ENCODE measurements around the gene TMEM175. TPM values are rescaled to one million over a fixed set of nuclear protein-coding genes. Genes with fewer than 3 reads are reported as not detected.
A peak's percentile ranks its signal among the peaks of the same experiment; 100 is the strongest.

Gene TMEM175
- total and polyA plus RNA-seq, 2 of the 13 experiments (the other 11 are each of a cell fraction or from before 2014, with no cell fraction given): 5.1 to 9.9 TPM

DNA sequence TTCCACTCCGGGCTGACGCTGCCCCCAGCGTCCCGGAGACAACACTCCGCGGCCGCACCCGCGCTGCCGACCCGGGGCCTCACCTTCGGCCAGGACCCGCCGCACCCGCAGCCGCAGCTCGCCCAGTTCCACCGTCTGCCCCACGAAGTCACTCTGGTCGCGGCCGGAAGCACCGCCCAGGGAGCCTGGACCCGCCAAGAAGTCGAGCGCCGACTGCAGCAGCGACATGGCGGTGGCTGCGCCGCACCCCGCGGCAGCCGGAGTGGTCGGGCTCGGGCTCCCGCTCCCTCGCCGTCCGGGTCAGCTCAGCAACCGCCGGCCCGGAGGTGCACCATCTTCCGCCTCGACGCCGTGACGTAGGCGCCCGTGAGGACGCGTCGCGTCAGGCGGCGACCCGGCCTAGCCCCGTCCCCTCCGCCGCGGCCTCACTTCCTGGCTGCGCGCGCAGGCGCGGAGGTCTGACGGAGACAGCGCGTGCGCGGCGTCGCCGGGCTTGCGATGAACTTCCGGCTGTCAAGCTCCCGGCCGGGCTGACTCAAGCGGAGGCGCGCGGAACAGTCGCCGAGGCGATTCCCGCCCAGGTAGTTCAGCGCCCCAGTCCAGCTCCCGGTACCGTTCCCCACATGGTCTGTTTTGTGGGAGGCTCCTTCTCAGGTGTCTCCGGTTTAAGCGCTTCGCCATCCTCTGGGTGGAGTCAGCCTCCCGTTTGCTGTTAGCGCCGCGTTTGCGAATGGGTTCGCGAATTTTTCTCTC is at the start of gene TMEM175, which contains the start of gene GAK (continued):
- TF ChIP-seq RERE (CRISPR knock-in tag; IDR thresholded peaks at IDR 0.05; ENCODE audit: low read depth) (0 out of 2 replicates have a peak, but pooled peaks have one; percentile 13), HOXA3 (CRISPR knock-in tag; IDR thresholded peaks at IDR 0.05) (peak; percentile 96), SAFB2 (CRISPR knock-in tag; IDR thresholded peaks at IDR 0.05; ENCODE audit: borderline replicate concordance, low read depth) (peak; percentile 49; the same call in 1 of the 2 replicates), ZNF761 (CRISPR knock-in tag; conservative IDR thresholded peaks at IDR 0.05) (no peak), GFI1 (CRISPR knock-in tag; IDR thresholded peaks at IDR 0.05; ENCODE audit: borderline replicate concordance) (no peak; the same call in 1 of the 2 replicates), ZNF773 (CRISPR knock-in tag; IDR thresholded peaks at IDR 0.05; ENCODE audit: borderline replicate concordance) (no peak), ZNF331 (CRISPR knock-in tag; IDR thresholded peaks at IDR 0.05) (no peak), ZNF616 (CRISPR knock-in tag; IDR thresholded peaks at IDR 0.05; ENCODE audit: low read depth) (no peak), BCL6 (CRISPR knock-in tag; IDR thresholded peaks at IDR 0.05) (0 out of 2 replicates have a peak, but pooled peaks have one; percentile 0), ZBTB1 (CRISPR knock-in tag; IDR thresholded peaks at IDR 0.05; ENCODE audit: borderline replicate concordance) (no peak), ZBTB33 (CRISPR knock-in tag; IDR thresholded peaks at IDR 0.05) (no peak), ZNF639 (CRISPR knock-in tag; conservative IDR thresholded peaks at IDR 0.05) (peak; percentile 77)
- TF ChIP-seq, protein P1, sequence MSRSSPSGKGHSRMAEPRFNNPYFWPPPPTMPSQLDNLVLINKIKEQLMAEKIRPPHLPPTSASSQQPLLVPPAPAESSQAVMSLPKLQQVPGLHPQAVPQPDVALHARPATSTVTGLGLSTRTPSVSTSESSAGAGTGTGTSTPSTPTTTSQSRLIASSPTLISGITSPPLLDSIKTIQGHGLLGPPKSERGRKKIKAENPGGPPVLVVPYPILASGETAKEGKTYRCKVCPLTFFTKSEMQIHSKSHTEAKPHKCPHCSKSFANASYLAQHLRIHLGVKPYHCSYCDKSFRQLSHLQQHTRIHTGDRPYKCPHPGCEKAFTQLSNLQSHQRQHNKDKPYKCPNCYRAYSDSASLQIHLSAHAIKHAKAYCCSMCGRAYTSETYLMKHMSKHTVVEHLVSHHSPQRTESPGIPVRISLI (CRISPR knock-in tag; IDR thresholded peaks at IDR 0.05; ENCODE audit: borderline replicate concordance): 0 out of 2 replicates have a peak, but pooled peaks have one; percentile 3
- TF ChIP-seq, protein P2, sequence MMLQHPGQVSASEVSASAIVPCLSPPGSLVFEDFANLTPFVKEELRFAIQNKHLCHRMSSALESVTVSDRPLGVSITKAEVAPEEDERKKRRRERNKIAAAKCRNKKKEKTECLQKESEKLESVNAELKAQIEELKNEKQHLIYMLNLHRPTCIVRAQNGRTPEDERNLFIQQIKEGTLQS (CRISPR knock-in tag; IDR thresholded peaks at IDR 0.05): 0 out of 2 replicates have a peak, but pooled peaks have one; percentile 8

Measured in HepG2 (cell line).